Activated CD4-positive, alpha-beta T cell treated with anti-CD3 and anti-CD28 coated beads, Interleukin-2, amount 10 ng/mL, durations not matched to agents 7 days and 5 days (primary cell): Measurements from ENCODE around the gene CLPSL1. TPM values are rescaled to one million over a fixed set of nuclear protein-coding genes. Genes with fewer than 3 reads are reported as not detected.

Source experiments
- CTCF ChIA-PET: fragments of 350-600 bp; sonication (Branson Sonifier 250); formaldehyde crosslinking; loops from one replicate; lab custom pipeline; 2021; ENCODE audit warnings: antibody characterized with exemption; lab: Charles Lee
- POLR2A ChIA-PET: fragments of 350-600 bp; sonication (Branson Sonifier 250); formaldehyde crosslinking; loops from one replicate; lab custom pipeline; 2021; ENCODE audit warnings: antibody characterized with exemption; lab: Charles Lee
- DNase-seq: peaks from one replicate; pipeline ENCODE4 v3.0.0-alpha.2; 2020
- H3K27ac Mint-ChIP-seq: one replicate; pipeline ENCODE4 v1.8.0; 2021; ENCODE audit warnings: mild to moderate bottlenecking, moderate library complexity, mixed read lengths
- H3K27me3 Mint-ChIP-seq: one replicate; pipeline ENCODE4 v1.8.0; 2021; ENCODE audit warnings: mixed read lengths
- H3K36me3 Mint-ChIP-seq: one replicate; pipeline ENCODE4 v1.8.0; 2021; ENCODE audit warnings: low read depth, mixed read lengths
- H3K4me1 Mint-ChIP-seq: one replicate; pipeline ENCODE4 v1.8.0; 2021; ENCODE audit warnings: mixed read lengths
- H3K4me3 Mint-ChIP-seq: one replicate; pipeline ENCODE4 v1.8.0; 2021; ENCODE audit warnings: mild to moderate bottlenecking, moderate library complexity, mixed read lengths
- H3K9me3 Mint-ChIP-seq: one replicate; pipeline ENCODE4 v1.8.0; 2021; ENCODE audit warnings: mixed read lengths
- total RNA-seq, 2 experiments: library from RNA; stranded (reverse); gene quantifications; one replicate each; pipeline ENCODE4 v1.2.3, GENCODE V29; 2021

CLPSL1 gene
- total RNA-seq, 2 experiments from 2014 or later = not detected

GRCh38 chr6:35787266-35788218 lies 6.7 kb downstream of the CLPSL1 start:
- CTCF ChIA-PET = interaction anchor here (0.6 to 1.8 kb wide), 2 partner anchors 10 to 94 kb away, joined by 4 to 6 read pairs; partner anchors contain the start of gene CLPS
- Mint-ChIP-seq H3K4me3 (no peak overlapping the region), H3K27me3 (peaks cover 48% of the 10 kb centered on the region), H3K4me1 (no peaks in the 10 kb centered on the region), H3K27ac (no peak overlapping the region), H3K9me3 (no peaks in the 10 kb centered on the region), H3K36me3 (no peaks in the 10 kb centered on the region)
- no peak for DNase-seq
- POLR2A ChIA-PET = no interaction called here

DNA sequence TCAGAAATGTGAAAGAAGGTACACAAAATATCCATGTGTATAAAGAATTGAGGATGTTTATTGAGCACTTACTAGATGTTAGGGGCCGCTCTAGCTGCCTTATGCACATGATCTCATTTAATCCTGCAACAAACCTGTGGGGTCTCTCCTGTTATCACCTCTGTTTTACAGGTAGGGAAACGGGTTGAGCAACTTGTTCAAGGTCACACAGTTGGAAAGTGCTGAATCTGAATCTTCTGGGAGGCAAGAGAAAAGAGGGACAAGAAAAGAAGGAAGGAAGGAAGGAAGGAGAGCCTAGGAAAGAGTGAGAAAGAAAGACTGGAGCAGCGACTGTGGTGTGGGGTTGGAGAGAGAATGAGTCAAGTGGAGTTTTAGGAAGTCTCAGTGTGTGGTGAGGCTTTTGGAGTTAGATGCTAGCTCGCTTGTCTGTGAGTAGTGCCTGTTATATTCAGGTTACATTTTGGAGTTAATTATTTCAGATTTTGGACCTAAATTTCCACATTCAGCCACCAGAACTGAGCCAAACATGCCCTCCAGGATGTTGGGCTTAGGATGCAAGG lies 7.7 kb downstream of the CLPSL1 start:
- Mint-ChIP-seq H3K4me3 (no peak overlapping the region), H3K27ac (no peak overlapping the region), H3K9me3 (no peaks in the 10 kb centered on the region), H3K36me3 (no peaks in the 10 kb centered on the region), H3K4me1 (no peaks in the 10 kb centered on the region), H3K27me3 (peaks cover 51% of the 10 kb centered on the region)
- CTCF ChIA-PET = interaction anchor here (1.8 kb wide), 1 partner anchor 9 kb away, joined by 6 read pairs; the partner anchor contains the start of gene CLPS
- POLR2A ChIA-PET = no interaction called here
- no peak for DNase-seq

- Mint-ChIP-seq H3K27ac (no peak overlapping the region), H3K36me3 (no peaks in the 10 kb centered on the region), H3K4me1 (no peaks in the 10 kb centered on the region), H3K9me3 (no peaks in the 10 kb centered on the region), H3K4me3 (no peak overlapping the region), H3K27me3 (peaks cover 46% of the 10 kb centered on the region)
- ChIA-PET CTCF (no interaction called here), POLR2A (no interaction called here)
- DNase-seq = no peak
These were observed 9.9 kb downstream of the CLPSL1 start for GRCh38 chr6:35790683-35791082.

DNA sequence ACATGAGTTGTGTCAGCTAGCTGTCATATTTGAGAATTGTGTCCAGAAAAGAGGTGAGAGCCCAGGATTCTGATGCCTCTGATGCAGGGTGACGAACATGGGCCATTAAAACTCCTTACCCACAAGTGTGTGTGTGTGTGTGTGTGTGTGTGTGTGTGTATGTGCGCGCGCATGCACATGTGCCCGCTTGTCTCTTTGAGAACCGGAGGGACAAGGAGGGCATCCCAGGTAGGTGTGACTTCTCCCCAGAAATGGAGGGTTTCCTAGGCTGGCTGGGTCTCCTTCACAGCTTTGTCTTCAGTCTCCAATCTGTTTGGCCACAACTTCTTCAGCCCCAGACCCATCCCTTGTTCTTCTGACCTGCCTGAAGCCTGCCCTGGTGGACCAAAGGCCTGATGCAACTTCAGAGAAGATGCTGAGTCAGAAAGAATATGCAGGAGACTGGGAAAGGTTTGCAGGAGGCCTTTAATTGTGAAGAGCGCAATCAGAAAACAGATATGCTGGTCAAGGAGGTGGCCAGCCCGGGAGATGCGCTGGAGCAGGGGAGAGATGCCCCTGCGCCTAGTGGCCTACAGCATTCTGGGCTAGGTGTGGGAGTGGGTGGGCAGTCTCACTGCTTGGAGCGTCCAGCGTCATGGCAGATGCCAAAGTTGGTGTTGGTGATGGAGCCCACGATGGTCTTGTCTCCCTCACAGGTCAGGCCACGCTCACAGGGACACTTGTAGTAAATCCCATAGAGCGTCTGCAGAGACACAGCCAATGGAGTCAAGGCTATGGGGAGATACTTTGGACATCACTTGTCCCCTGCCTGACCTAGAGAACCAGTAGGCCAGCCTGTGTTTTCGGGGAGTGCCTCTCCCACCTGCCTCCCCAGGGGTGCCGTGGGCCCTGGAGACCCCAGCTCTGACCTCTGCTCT lies 14.0 kb downstream of the CLPSL1 start:
- CTCF ChIA-PET = interaction anchor here (0.9 to 1.0 kb wide), 3 partner anchors 12 to 41 kb away, joined by 3 to 6 read pairs (median 4); no protein-coding TSS in a partner anchor
- peaks cover 12% of the 10 kb centered on the region for H3K27me3 Mint-ChIP-seq

GRCh38 chr6:35795453-35796071 lies 14.7 kb downstream of the CLPSL1 start:
- H3K36me3 Mint-ChIP-seq = no peaks in the 10 kb centered on the region
- DNase-seq = no peak
- POLR2A ChIA-PET = no interaction called here
- CTCF ChIA-PET = no interaction called here
- peak overlapping the region; percentile 1 for H3K27ac Mint-ChIP-seq
- no peaks in the 10 kb centered on the region for H3K9me3 Mint-ChIP-seq
- H3K4me1 Mint-ChIP-seq = no peaks in the 10 kb centered on the region
- peaks cover 11% of the 10 kb centered on the region for H3K27me3 Mint-ChIP-seq
- H3K4me3 Mint-ChIP-seq = no peak overlapping the region

More for the DNA sequence above, 14.0 kb downstream of the CLPSL1 start:
- DNase-seq = no peak
- no peaks in the 10 kb centered on the region for H3K4me1 Mint-ChIP-seq
- no peaks in the 10 kb centered on the region for H3K36me3 Mint-ChIP-seq
- H3K9me3 Mint-ChIP-seq = no peaks in the 10 kb centered on the region
- POLR2A ChIA-PET = no interaction called here
- no peak overlapping the region for H3K4me3 Mint-ChIP-seq
- no peak overlapping the region for H3K27ac Mint-ChIP-seq

- POLR2A ChIA-PET = no interaction called here
- no peak overlapping the region for H3K27ac Mint-ChIP-seq
- no peaks in the 10 kb centered on the region for H3K4me1 Mint-ChIP-seq
- CTCF ChIA-PET = interaction anchor here (0.6 to 2.0 kb wide), 5 partner anchors 9 to 432 kb away, joined by 3 to 6 read pairs (median 4); no protein-coding TSS in a partner anchor
- H3K36me3 Mint-ChIP-seq = no peaks in the 10 kb centered on the region
- H3K4me3 Mint-ChIP-seq = no peak overlapping the region
- H3K9me3 Mint-ChIP-seq = no peaks in the 10 kb centered on the region
- peaks cover 9% of the 10 kb centered on the region for H3K27me3 Mint-ChIP-seq
- no peak for DNase-seq
These were observed 15.4 kb downstream of the CLPSL1 start for GRCh38 chr6:35796236-35796635.

- Mint-ChIP-seq H3K27me3 (peaks cover 3% of the 10 kb centered on the region), H3K36me3 (no peaks in the 10 kb centered on the region), H3K27ac (no peak overlapping the region), H3K9me3 (no peaks in the 10 kb centered on the region), H3K4me3 (no peak overlapping the region), H3K4me1 (no peaks in the 10 kb centered on the region)
- ChIA-PET POLR2A (no interaction called here), CTCF (interaction anchor here (0.6 to 2.0 kb wide), 5 partner anchors 9 to 779 kb away, joined by 3 to 6 read pairs (median 4); no protein-coding TSS in a partner anchor)
- DNase-seq = no peak
These were observed 17.2 kb downstream of the CLPSL1 start for GRCh38 chr6:35797837-35798526.

GRCh38 chr6:35798706-35799105 lies 17.9 kb downstream of the CLPSL1 start:
- no peaks in the 10 kb centered on the region for H3K36me3 Mint-ChIP-seq
- CTCF ChIA-PET = interaction anchor here (1.1 to 1.7 kb wide), 2 partner anchors 12 to 21 kb away, joined by 3 read pairs; no protein-coding TSS in a partner anchor
- POLR2A ChIA-PET = no interaction called here

DNA sequence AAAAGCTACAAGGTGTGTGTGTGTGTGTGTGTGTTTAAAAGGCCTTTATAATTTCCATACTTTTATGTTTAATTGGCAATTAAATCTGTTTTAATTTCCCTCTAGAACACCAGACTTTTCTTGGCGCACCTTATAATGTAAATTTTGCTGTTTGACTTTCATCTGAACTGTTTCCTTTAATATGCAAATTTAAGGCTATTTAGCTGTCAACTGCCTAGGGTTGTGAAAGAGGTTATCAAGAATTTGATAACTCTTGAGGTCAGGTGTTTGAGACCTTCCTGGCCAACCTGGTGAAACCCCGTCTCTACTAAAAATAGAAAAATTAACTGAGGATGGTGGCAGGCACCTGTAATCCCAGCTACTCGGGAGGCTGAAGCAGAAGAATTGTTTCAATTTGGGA lies 20.3 kb downstream of the CLPSL1 start:
- Mint-ChIP-seq H3K4me3 (no peak overlapping the region), H3K4me1 (peaks cover 4% of the 10 kb centered on the region), H3K9me3 (no peaks in the 10 kb centered on the region), H3K27ac (no peak overlapping the region), H3K27me3 (peaks cover 6% of the 10 kb centered on the region), H3K36me3 (no peaks in the 10 kb centered on the region)
- ChIA-PET POLR2A (no interaction called here), CTCF (interaction anchor here (0.6 kb wide), 1 partner anchor 42 kb away, joined by 3 read pairs; no protein-coding TSS in a partner anchor)
- DNase-seq = no peak

More at GRCh38 chr6:35798706-35799105, 17.9 kb downstream of the CLPSL1 start:
- Mint-ChIP-seq H3K4me3 (no peak overlapping the region), H3K4me1 (no peaks in the 10 kb centered on the region), H3K9me3 (no peaks in the 10 kb centered on the region), H3K27ac (no peak overlapping the region), H3K27me3 (peaks cover 3% of the 10 kb centered on the region)
- no peak for DNase-seq

DNA sequence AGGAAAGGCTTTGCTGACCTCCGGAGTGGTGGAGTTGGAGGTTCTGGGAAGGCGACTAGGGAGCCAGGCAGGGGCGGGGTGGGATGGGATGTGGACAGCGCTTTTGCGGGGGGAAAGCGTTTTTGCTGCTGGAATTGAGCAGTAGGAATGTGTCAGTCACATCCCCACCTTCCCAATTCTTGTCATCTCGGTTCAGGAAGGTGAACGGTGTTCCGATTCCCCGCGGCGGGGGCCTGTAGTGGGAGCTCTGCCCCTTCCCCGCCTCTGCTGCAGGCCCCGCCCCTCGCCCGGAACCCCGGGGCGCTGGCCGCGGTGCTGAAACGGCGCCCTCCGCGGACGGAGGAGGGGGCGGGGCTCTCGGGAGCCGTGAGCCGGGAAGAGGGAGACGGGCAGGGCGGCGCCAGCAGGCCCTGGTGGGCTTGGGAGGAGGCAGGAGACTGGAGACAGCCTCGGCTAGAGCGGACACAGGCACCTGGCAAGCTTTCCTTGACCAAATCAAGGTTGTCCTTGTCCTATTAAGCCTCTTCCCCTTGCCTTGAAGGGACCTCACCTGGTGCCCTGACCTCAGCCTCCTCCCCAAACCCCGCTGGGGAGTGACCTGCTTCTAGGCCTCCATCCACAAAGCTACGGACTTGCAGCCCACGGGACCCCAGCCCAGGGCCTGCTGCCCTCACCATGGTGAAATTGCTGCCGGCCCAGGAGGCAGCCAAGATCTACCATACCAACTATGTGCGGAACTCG lies 24.3 kb downstream of the CLPSL1 start, which contains the start of gene LHFPL5:
Gene LHFPL5 (plus strand): TSS at position 357 of the 741 bp plus-strand sequence. CDS start 319 bp downstream, at position 676.
- CTCF ChIA-PET = interaction anchor here (0.5 kb wide), 1 partner anchor 523 kb away, joined by 3 read pairs; no protein-coding TSS in a partner anchor
- H3K27me3 Mint-ChIP-seq = peaks cover 5% of the 10 kb centered on the region
- peaks cover 4% of the 10 kb centered on the region for H3K4me1 Mint-ChIP-seq
- peak; percentile 64 for DNase-seq
- H3K36me3 Mint-ChIP-seq = no peaks in the 10 kb centered on the region
- H3K9me3 Mint-ChIP-seq = no peaks in the 10 kb centered on the region
- H3K27ac Mint-ChIP-seq = no peak within 1 kb of the TSS
- H3K4me3 Mint-ChIP-seq = no peak within 1 kb of the TSS
- POLR2A ChIA-PET = no interaction called here

DNA sequence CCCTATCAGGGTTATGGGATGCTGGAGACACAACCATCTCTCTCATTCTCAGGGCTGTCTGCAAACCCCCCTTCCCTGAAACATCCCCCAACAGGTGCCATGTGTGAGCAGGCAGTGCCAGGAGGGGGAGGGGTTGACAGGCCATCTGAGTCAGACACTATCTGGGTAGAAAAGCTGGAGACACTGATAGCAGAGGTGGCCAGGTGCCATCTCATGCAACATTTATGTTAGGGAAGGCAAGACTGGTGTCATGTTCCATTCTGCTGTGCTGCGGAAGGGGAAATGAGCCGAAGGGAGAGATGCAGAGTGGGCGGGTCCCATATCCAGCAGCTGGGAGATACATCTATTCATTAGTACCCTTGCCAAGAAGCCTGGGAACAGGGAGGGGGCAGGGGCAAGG lies 27.9 kb downstream of the CLPSL1 start:
- ChIA-PET POLR2A (no interaction called here), CTCF (interaction anchor here (0.6 kb wide), 1 partner anchor 188 kb away, joined by 3 read pairs; no protein-coding TSS in a partner anchor)
- H3K9me3 Mint-ChIP-seq = no peaks in the 10 kb centered on the region
- no peak for DNase-seq
- H3K4me3 Mint-ChIP-seq = no peak overlapping the region
- H3K4me1 Mint-ChIP-seq = peaks cover 7% of the 10 kb centered on the region
- H3K27me3 Mint-ChIP-seq = peaks cover 5% of the 10 kb centered on the region
- H3K36me3 Mint-ChIP-seq = no peaks in the 10 kb centered on the region
- H3K27ac Mint-ChIP-seq = no peak overlapping the region
